NCI-H82 treated with DMSO at 0.1 percent for 48 hours (cell line): ENCODE measurements around the gene DRGX.

Experiments
- DNase-seq: peaks from one replicate; lab custom pipeline; 2025; ENCODE audit not compliant: unreplicated experiment; lab: John Stamatoyannopoulos, UW

Gene DRGX

GRCh38 chr10:49383853-49384252, 12.0 kb downstream of the DRGX start:
- no peak for DNase-seq

DNA sequence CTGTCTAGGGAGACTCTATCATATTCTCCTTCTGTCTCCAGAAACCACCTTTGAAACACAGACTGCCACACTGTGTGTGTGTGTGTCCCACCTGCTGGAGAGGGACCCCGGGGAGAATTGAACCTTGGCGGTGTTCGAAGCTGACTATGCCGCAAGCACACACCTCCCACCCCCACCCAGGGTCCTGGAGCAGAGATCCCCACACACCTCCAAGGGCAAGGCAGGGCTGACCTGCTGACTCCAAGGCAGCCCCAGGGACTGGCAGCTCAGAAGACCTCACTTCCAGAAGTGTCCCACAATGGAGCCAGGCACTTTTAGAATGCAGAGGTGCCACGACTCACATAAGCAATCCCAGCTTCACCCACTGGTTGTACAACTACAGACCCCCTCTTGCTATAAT, 13.1 kb downstream of the DRGX start:
- no peak for DNase-seq

- DNase-seq: no peak
Measured at GRCh38 chr10:49382226-49382625, 13.7 kb downstream of the DRGX start.

DNA sequence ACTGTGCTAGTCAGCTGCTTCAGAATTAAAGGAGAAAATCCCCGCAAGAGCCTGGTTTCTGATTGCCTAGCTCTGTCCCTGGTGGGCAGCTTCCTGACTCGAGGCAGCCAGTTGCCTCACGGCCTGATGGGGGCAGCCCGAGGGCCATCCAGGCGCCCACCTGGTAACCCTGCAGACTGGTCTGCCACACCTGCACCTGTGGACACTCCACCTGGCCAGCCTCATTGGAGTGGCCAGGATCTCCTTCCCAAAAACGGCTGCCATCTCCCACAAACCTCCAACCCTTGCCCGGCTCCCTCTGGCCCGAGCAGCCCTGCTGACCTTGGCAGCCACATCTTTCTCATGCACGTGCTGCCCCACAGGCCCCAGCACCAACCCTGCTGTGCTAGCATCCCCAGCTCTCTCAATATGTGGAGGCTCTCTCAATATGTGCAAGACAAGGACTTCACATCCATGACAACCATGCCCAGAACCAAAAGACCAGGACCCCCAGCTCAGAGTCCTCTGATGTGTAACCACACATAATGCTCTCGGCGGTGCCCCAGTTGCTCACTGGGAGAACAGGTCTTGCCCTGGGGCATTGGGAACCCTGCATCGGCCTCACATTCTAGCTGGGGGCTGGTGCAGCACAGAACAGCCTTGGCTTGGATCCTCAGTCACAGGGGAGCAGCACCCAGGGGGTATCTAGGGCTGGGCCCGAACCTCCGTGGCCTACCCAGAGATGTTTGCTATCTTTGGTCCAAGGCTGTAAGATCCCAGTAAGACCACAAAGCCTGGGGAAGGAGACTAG, 14.6 kb downstream of the DRGX start:
- no peak for DNase-seq

DNA sequence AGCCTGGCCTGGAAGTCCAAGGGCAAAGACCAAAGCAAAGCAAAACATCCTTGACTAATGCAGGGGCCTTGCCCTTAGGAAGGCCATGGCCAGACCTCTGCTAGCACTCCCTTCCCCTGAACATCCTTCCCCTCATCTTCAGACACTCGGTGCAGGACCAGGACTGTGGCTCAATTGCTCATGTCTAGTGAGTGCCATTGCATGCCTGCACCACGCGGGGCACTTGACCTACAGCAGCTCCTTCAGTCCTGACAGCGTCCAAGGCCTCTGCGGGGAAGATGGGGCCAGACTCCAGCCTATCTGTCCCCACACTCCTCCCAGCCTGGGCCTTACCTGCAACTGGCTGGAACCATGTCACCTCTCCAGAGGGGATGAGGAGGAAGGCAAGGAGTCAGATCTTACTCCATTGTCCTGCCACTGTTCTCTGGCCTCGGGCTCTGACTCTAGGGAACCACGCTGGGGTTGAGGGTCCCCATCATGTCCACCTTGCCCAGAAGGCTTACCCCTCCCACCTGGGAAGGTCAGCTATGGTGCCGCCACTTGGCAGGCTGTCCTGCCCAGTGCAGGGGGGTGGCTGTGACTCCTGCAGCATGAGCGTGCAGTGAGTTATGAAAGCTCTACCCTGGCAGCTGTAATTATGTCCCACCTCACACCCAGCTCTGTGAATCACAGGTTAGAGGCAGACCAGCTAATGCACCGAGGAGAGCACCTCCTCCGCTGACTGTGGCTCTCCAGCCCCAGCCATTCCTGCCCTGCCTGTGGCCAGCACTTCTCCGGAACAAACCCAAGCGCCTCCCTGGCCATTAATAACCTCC, 16.1 kb downstream of the DRGX start:
- DNase-seq: no peak

GRCh38 chr10:49377256-49377655, 18.6 kb downstream of the DRGX start:
- DNase-seq: no peak

GRCh38 chr10:49375611-49376010, 20.3 kb downstream of the DRGX start:
- DNase-seq: no peak

GRCh38 chr10:49374740-49375139, 21.1 kb downstream of the DRGX start:
- no peak for DNase-seq

- DNase-seq: no peak
Measured at GRCh38 chr10:49373361-49373760, 22.5 kb downstream of the DRGX start.

GRCh38 chr10:49371967-49372366, 23.9 kb downstream of the DRGX start:
- no peak for DNase-seq

DNA sequence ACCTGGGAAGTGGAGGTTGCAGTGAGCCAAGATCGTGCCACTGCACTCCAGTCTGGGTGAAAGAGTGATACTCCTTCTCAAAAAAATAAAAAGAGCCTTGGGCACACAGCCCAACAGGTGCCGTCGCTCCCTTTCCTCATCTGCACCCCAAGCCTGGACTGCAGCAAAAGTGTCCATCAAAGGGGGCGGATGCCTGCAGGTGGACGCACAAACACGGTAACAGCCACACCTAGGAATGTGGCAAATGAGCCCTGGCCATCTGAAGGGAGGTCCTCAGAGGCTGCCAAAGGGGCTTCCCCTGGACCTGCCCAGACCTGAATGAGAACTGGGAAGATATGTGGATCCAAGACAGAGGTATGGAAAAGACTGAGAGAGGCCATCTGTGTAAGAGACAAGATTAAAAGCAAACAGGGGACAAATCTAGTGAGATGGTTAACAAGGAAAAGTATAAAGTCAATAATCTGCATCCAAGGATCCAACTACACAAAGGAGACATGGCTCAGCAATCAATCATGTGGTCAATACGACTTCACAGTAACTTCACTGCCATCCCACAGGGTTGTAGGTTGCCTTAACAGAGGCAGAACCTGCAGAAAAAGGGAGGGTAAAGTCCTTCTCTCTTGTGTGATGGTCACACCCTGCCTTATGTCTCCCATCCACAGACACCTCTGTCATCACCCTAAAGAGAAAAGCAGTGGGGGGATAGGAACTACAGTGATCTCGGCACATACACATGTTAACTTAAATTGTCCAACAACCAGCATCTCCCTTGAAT, 25.4 kb downstream of the DRGX start:
- no peak for DNase-seq

DNA sequence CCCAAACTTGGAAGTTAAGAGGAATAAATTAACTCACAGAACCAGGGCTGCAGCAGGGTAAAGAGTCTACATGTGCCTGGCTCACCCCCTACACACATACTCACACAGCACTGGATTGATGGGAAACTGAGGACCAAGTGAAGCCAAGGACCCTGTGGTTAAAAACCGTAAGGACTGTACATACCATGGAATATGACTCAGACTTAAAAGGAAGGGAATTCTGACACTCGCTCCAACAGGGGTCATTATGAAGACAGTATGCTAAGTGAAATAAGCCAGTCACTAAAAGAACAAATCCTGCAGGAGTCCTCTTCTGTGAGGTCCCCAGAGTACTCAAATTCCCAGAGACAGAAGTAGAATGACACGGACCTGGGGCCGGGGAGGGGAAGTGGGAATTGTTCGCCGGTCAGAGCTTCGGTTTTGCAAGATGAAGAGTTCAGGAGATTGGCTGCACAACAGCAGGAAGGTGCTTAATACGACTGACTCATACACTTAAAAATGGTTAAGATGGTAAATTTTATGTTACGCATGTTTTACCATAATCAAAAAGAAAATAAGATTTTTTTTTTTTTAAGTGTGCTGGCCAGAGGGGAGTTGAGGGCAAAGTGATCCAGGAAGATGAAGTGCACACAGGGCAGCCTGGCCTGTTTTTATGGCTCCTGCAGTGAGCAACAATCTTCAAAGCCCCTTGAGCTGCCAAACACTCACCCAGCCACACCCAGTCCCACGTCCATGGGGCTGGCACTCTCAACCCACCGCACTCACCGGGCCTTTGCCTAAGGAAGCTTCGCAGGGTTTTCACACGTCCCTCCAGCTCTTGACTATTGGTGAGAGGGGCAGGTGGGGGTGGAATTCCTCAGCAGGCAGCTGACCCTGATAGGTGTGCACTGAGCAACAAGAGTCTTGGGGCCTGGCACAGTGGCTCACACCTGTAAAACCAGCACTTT, 26.4 kb downstream of the DRGX start:
- no peak for DNase-seq

DNA sequence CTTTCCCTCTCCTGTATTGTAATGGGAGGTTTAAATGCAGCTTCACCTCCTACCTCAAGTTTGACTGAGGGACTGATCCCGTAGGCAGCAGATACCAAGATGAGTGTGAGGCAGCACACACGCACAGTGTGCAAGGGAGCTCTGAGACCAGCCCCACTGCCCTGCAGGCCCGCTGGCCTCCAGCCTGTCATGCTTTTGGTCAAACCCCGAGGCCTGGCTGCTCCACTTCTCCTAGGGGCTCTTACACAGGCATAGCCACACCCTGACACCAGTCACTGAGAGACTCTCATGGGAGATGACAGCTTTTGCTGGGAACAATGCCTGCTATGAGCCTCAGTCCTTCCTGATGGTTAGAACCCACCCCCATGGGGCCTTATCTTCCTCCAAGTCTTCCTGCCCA, 27.6 kb downstream of the DRGX start:
- no peak for DNase-seq

- DNase-seq: no peak
Measured at GRCh38 chr10:49367600-49367999, 28.3 kb downstream of the DRGX start.

GRCh38 chr10:49366460-49366859, 29.4 kb downstream of the DRGX start:
- DNase-seq: no peak

GRCh38 chr10:49365675-49366415, 30.0 kb downstream of the DRGX start:
- DNase-seq: no peak

- no peak for DNase-seq
Measured at GRCh38 chr10:49365275-49365674, 30.6 kb downstream of the DRGX start.

- no peak for DNase-seq
Measured at GRCh38 chr10:49364747-49365146, 31.1 kb downstream of the DRGX start.

- DNase-seq: no peak
Measured at GRCh38 chr10:49364051-49364450, 31.8 kb downstream of the DRGX start.
